ENCODE measurements around the gene ALDOB. TPM values are rescaled to one million over a fixed set of nuclear protein-coding genes. Genes with fewer than 3 reads are reported as not detected.

Gene ALDOB
- total RNA-seq, 1 experiment from 2014 or later: not detected

- Histone ChIP-seq H3K27me3 (ENCODE audit: insufficient read depth, low read length) (no peaks in the 10 kb centered on the region), H3K4me2 (ENCODE audit: insufficient read depth, insufficient read length, low read length) (no peak overlapping the region), H3K14ac (ENCODE audit: insufficient read depth, low read length) (no peak overlapping the region), H4K91ac (ENCODE audit: insufficient read length, low read depth, low read length) (no peak overlapping the region), H3T11ph (ENCODE audit: low read length) (no peak overlapping the region), H3K9ac (ENCODE audit: extremely low read depth, insufficient read length, low read length) (no peak overlapping the region), H2AFZ (ENCODE audit: low read length) (no peak overlapping the region), H3K79me2 (ENCODE audit: insufficient read depth, low read length) (no peaks in the 10 kb centered on the region), H2BK120ac (ENCODE audit: low read depth, low read length, poor library complexity, severe bottlenecking) (no peak overlapping the region), H3K9me3 (ENCODE audit: control insufficient read depth, low read depth, low read length) (no peaks in the 10 kb centered on the region), H2BK15ac (ENCODE audit: low read depth, low read length) (no peak overlapping the region), H3K56ac (ENCODE audit: insufficient read length, low read depth, low read length) (no peak overlapping the region), H3K23me2 (ENCODE audit: insufficient read length, low read depth, low read length, poor library complexity, severe bottlenecking) (no peaks in the 10 kb centered on the region), H2BK12ac (ENCODE audit: insufficient read length, low read depth, low read length) (no peak overlapping the region), H2AK5ac (ENCODE audit: insufficient read length, low read length) (no peak overlapping the region), H3K18ac (ENCODE audit: insufficient read length, low read depth, low read length) (no peak overlapping the region), H3K4ac (ENCODE audit: low read depth, low read length) (no peak overlapping the region), H4K5ac (ENCODE audit: insufficient read length, low read depth, low read length) (no peak overlapping the region), H3K27ac (ENCODE audit: insufficient read length, low read depth, low read length) (no peak overlapping the region), H3K23ac (ENCODE audit: insufficient read length, low read depth, low read length) (no peak overlapping the region), H2BK20ac (ENCODE audit: low read depth, low read length, poor library complexity, severe bottlenecking) (no peak overlapping the region), H4K8ac (replicated peaks; ENCODE audit: insufficient read length, low read depth, low read length) (no peak overlapping the region), H3K79me1 (ENCODE audit: insufficient read depth, low read depth, low read length, poor library complexity, severe bottlenecking) (no peaks in the 10 kb centered on the region), H3K4me1 (ENCODE audit: insufficient read depth, low read length) (no peaks in the 10 kb centered on the region), H2BK5ac (ENCODE audit: insufficient read length, low read length) (no peak overlapping the region), H4K20me1 (ENCODE audit: control insufficient read depth, insufficient read depth, insufficient read length) (no peaks in the 10 kb centered on the region)
- Mint-ChIP-seq H3K4me3 (no peak overlapping the region), H3K9me3 (no peaks in the 10 kb centered on the region), H3K4me1 (no peaks in the 10 kb centered on the region), H3K27me3 (ENCODE audit: low read depth) (peaks cover 1% of the 10 kb centered on the region), H3K36me3 (ENCODE audit: insufficient read depth in 1 of 3, low read depth in 3 of 3) (no peaks in the 10 kb centered on the region), H3K27ac (no peak overlapping the region)
- no peak for TF ChIP-seq CTCF (conservative IDR thresholded peaks at IDR 0.05)
- DNase-seq: no peak
- no CpG with 5 or more reads among the region's 7 CpGs for WGBS (ENCODE audit: extremely low coverage, insufficient read length, low lambda C conversion rate)
These were observed 5.8 kb downstream of the ALDOB start for GRCh38 chr9:101429736-101430135.
